HL-60 (cell line): ENCODE measurements around the gene EXOC6B.

Source experiments
- DNase-seq, 2 experiments: peaks; one replicate each; pipeline ENCODE4 v3.0.0-alpha.2; 2010 to 2020; ENCODE audit warnings: low read depth in 1 of 2, low spot score in 1 of 2
- H3K27ac ChIP-seq: fragments of 250-450 bp; sonication (Bioruptor Pico); replicated peaks from 2 replicates; pipeline ENCODE4 v1.5.1; 2020; ENCODE audit warnings: mild to moderate bottlenecking, moderate library complexity
- H3K27me3 ChIP-seq: fragments of 250-450 bp; sonication (Bioruptor Pico); 2 replicates; pipeline ENCODE4 v1.5.1; 2021; ENCODE audit warnings: mild to moderate bottlenecking, moderate library complexity; ENCODE audit not compliant: insufficient read depth, poor library complexity, severe bottlenecking
- H3K4me3 ChIP-seq: replicated peaks from 2 replicates; pipeline ENCODE4 v1.5.1; 2011; ENCODE audit warnings: mild to moderate bottlenecking, control low read depth, low read length; ENCODE audit not compliant: insufficient read depth
- GABPA ChIP-seq: IDR thresholded peaks from 2 replicates; pipeline ENCODE4 v1.6.1; 2012; ENCODE audit warnings: low read depth
- POLR2AphosphoS5 ChIP-seq: IDR thresholded peaks from 2 replicates; pipeline ENCODE4 v1.6.1; 2012; ENCODE audit warnings: low read depth
- SPI1 ChIP-seq: IDR thresholded peaks from 2 replicates; pipeline ENCODE4 v1.6.1; 2012; ENCODE audit warnings: low read depth, mild to moderate bottlenecking, borderline replicate concordance
- TF ChIP-seq, protein P1 (sequence below): IDR thresholded peaks from one replicate; pipeline ENCODE4 v1.5.1; 2011; ENCODE audit warnings: low read length, control low read depth, inconsistent platforms; ENCODE audit not compliant: insufficient read depth
- TF ChIP-seq, protein P2 (sequence below): IDR thresholded peaks from 2 replicates; pipeline ENCODE4 v1.6.1; 2012; ENCODE audit warnings: low read depth; ENCODE audit not compliant: insufficient replicate concordance

The EXOC6B gene

GRCh38 chr2:72255540-72255939, 570.3 kb downstream of the EXOC6B start:
- no peak overlapping the region for H3K27ac ChIP-seq
- DNase-seq: no peak
- H3K4me3 ChIP-seq: no peak overlapping the region
- H3K27me3 ChIP-seq: no peaks in the 10 kb centered on the region
- TF ChIP-seq, protein P1, sequence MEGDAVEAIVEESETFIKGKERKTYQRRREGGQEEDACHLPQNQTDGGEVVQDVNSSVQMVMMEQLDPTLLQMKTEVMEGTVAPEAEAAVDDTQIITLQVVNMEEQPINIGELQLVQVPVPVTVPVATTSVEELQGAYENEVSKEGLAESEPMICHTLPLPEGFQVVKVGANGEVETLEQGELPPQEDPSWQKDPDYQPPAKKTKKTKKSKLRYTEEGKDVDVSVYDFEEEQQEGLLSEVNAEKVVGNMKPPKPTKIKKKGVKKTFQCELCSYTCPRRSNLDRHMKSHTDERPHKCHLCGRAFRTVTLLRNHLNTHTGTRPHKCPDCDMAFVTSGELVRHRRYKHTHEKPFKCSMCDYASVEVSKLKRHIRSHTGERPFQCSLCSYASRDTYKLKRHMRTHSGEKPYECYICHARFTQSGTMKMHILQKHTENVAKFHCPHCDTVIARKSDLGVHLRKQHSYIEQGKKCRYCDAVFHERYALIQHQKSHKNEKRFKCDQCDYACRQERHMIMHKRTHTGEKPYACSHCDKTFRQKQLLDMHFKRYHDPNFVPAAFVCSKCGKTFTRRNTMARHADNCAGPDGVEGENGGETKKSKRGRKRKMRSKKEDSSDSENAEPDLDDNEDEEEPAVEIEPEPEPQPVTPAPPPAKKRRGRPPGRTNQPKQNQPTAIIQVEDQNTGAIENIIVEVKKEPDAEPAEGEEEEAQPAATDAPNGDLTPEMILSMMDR: no peak
- TF ChIP-seq SPI1 (no peak), GABPA (no peak), POLR2AphosphoS5 (no peak)
- TF ChIP-seq, protein P2, sequence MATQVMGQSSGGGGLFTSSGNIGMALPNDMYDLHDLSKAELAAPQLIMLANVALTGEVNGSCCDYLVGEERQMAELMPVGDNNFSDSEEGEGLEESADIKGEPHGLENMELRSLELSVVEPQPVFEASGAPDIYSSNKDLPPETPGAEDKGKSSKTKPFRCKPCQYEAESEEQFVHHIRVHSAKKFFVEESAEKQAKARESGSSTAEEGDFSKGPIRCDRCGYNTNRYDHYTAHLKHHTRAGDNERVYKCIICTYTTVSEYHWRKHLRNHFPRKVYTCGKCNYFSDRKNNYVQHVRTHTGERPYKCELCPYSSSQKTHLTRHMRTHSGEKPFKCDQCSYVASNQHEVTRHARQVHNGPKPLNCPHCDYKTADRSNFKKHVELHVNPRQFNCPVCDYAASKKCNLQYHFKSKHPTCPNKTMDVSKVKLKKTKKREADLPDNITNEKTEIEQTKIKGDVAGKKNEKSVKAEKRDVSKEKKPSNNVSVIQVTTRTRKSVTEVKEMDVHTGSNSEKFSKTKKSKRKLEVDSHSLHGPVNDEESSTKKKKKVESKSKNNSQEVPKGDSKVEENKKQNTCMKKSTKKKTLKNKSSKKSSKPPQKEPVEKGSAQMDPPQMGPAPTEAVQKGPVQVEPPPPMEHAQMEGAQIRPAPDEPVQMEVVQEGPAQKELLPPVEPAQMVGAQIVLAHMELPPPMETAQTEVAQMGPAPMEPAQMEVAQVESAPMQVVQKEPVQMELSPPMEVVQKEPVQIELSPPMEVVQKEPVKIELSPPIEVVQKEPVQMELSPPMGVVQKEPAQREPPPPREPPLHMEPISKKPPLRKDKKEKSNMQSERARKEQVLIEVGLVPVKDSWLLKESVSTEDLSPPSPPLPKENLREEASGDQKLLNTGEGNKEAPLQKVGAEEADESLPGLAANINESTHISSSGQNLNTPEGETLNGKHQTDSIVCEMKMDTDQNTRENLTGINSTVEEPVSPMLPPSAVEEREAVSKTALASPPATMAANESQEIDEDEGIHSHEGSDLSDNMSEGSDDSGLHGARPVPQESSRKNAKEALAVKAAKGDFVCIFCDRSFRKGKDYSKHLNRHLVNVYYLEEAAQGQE: no peak

DNA sequence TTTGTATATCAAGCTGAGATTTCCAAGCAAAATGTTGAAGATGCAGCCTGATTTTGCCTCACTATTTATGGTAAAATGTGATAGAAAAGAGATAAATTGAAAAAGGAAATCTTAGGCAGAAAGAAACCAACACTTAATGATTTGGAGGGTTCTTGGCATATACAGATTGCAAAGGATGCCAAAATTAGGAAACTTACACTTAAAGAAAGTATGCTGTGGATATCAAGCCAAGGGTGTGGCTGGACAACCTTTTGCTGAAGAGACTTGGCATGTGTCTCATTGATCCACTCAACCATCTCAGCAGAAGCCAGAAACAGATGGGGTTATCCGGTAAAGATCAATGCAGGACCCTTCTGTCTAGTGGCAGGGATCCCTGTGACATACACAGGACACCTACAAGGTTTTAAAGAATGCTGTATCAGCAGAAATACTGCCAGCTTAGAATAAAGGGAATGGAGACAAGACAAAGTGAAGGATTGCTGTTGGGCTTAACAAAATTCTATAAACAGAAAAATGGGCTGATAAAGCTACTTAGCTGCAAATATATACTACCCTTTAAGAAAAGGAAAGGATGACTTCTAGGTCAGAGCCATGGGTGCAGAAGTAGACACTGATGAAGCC, 570.9 kb downstream of the EXOC6B start:
- no peak for TF ChIP-seq GABPA
- TF ChIP-seq POLR2AphosphoS5: no peak
- no peak for TF ChIP-seq SPI1
- TF ChIP-seq, protein P1: no peak
- TF ChIP-seq, protein P2: no peak
- no peak for DNase-seq
- no peak overlapping the region for H3K27ac ChIP-seq
- no peak overlapping the region for H3K4me3 ChIP-seq
- no peaks in the 10 kb centered on the region for H3K27me3 ChIP-seq

DNA sequence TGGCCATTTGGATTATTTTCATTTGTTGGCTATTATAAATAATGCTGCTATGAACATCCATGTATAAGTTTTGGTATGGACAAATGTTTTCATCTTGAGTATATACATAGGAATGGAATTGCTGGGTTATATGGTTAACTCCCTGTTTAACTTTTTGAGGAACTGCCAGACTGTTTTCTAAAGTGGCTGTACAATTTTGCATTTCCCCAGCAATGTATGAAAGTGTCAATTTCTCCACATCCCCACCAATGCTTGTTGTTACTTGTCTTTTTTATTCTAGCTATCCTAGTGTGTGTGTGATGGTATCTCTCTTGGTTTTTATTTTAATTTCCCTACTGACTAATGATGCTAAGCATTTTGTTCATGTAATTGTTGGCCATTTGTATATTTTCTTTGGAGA, 587.5 kb downstream of the EXOC6B start:
- H3K27me3 ChIP-seq: no peaks in the 10 kb centered on the region
- no peak overlapping the region for H3K27ac ChIP-seq
- no peak for DNase-seq
- no peak overlapping the region for H3K4me3 ChIP-seq
- 0 out of 2 replicates have a peak, but pooled peaks have one; percentile 6 for TF ChIP-seq SPI1
- TF ChIP-seq, protein P1: no peak

GRCh38 chr2:72237549-72237948, 588.3 kb downstream of the EXOC6B start:
- no peak overlapping the region for H3K27ac ChIP-seq
- no peak for DNase-seq
- no peak overlapping the region for H3K4me3 ChIP-seq
- TF ChIP-seq, protein P2: no peak
- no peak for TF ChIP-seq POLR2AphosphoS5
- no peak for TF ChIP-seq SPI1
- TF ChIP-seq, protein P1: no peak
- no peak for TF ChIP-seq GABPA
- no peaks in the 10 kb centered on the region for H3K27me3 ChIP-seq
